ENCODE measurements around the gene TXNDC16.
A peak's percentile ranks its signal among the peaks of the same experiment; 100 is the strongest.

The TXNDC16 gene

DNA sequence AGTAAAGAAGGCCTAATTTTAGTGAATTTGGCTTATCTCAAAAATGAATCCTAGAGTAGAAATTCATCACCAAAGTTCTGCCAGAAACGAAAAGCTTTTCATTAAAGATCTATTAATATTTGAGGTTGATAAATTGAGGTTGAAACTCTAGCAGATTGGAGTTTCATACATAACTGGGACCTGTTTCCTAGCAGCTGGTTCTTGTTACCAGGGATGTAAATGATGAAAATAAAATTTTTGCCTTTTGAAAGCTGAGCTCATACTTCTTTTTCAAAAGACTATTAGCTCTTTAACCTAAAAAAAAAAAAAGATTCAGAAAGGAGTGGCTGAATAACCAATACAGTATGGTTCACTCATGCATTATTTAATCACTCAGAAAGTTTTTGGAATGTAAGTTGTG, 139.9 kb downstream of the TXNDC16 start:
- no peak overlapping the region for H3K27ac Mint-ChIP-seq
- DNase-seq = no peak
- H3K36me3 Mint-ChIP-seq = no peaks in the 10 kb centered on the region
- no peaks in the 10 kb centered on the region for H3K27me3 Mint-ChIP-seq
- H3K4me3 Mint-ChIP-seq = no peak overlapping the region
- ATAC-seq (replicated peaks) = no peak
- no peaks in the 10 kb centered on the region for H3K9me3 Mint-ChIP-seq
- peaks cover 0 to 6% of the 10 kb centered on the region in 2 donors for H3K4me1 Mint-ChIP-seq

GRCh38 chr14:52405314-52405713, 147.0 kb downstream of the TXNDC16 start:
- no peak for DNase-seq
- no peak overlapping the region for H3K4me3 Mint-ChIP-seq
- H3K9me3 Mint-ChIP-seq = no peaks in the 10 kb centered on the region
- H3K4me1 Mint-ChIP-seq = peaks cover 8 to 9% of the 10 kb centered on the region in 2 donors
- no peak for ATAC-seq (replicated peaks)
- peaks cover 13 to 17% of the 10 kb centered on the region in 2 donors for H3K27me3 Mint-ChIP-seq
- H3K36me3 Mint-ChIP-seq = no peaks in the 10 kb centered on the region
- H3K27ac Mint-ChIP-seq = no peak overlapping the region

- no peak for DNase-seq
- Mint-ChIP-seq H3K4me3 (no peak overlapping the region), H3K4me1 (peaks cover 6 to 9% of the 10 kb centered on the region in 2 donors), H3K36me3 (no peaks in the 10 kb centered on the region), H3K9me3 (no peaks in the 10 kb centered on the region), H3K27me3 (peaks cover 17 to 23% of the 10 kb centered on the region in 2 donors), H3K27ac (no peak overlapping the region)
- ATAC-seq (replicated peaks) = peak; percentile 88 to 92
These were observed 149.3 kb downstream of the TXNDC16 start for GRCh38 chr14:52402812-52403526.

- peak; percentile 31 to 43 for ATAC-seq (replicated peaks)
- Mint-ChIP-seq H3K4me1 (peaks cover 10 to 16% of the 10 kb centered on the region in 2 donors), H3K27me3 (peaks cover 23 to 36% of the 10 kb centered on the region in 2 donors), H3K4me3 (no peak overlapping the region), H3K36me3 (no peaks in the 10 kb centered on the region), H3K9me3 (no peaks in the 10 kb centered on the region), H3K27ac (no peak overlapping the region)
- DNase-seq = no peak
These were observed 151.5 kb downstream of the TXNDC16 start for GRCh38 chr14:52400846-52401245.

- Mint-ChIP-seq H3K4me3 (no peak overlapping the region), H3K36me3 (no peaks in the 10 kb centered on the region), H3K4me1 (peaks cover 13 to 21% of the 10 kb centered on the region in 2 donors), H3K27ac (no peak overlapping the region), H3K27me3 (peaks cover 28 to 40% of the 10 kb centered on the region in 2 donors), H3K9me3 (peaks cover under 1 to 2% of the 10 kb centered on the region in 2 donors)
- DNase-seq = no peak
- no peak for ATAC-seq (replicated peaks)
These were observed 152.2 kb downstream of the TXNDC16 start for GRCh38 chr14:52399921-52400595.

DNA sequence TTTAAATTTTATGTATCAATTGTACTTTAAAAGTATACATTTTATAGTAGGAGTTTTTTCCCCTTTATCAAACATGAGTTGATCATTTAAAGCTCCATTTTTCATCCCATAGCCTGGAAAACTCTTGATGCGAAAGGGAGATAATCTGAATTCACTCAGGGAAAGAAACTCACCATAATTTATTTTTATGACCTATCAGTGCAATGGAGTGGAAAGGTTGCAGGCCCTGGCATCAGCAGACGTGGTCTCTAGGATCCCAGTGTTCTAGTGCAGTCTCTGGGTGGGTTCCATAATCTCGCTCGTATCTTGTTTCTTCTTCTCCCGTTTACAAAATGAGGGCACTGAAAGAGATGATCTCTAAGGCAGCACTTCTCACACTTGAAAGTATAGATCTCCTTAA, 153.2 kb downstream of the TXNDC16 start:
- peaks cover 30 to 33% of the 10 kb centered on the region in 2 donors for H3K27me3 Mint-ChIP-seq
- H3K4me3 Mint-ChIP-seq = no peak overlapping the region
- no peak for DNase-seq
- no peak overlapping the region for H3K27ac Mint-ChIP-seq
- ATAC-seq (replicated peaks) = no peak
- peaks cover 13 to 21% of the 10 kb centered on the region in 2 donors for H3K4me1 Mint-ChIP-seq
- peaks cover 3 to 4% of the 10 kb centered on the region in 2 donors for H3K9me3 Mint-ChIP-seq
- peaks cover 0 to 2% of the 10 kb centered on the region in 2 donors for H3K36me3 Mint-ChIP-seq

GRCh38 chr14:52397844-52398243, 154.5 kb downstream of the TXNDC16 start:
- peaks cover 29 to 30% of the 10 kb centered on the region in 2 donors for H3K27me3 Mint-ChIP-seq
- no peak overlapping the region for H3K27ac Mint-ChIP-seq

DNA sequence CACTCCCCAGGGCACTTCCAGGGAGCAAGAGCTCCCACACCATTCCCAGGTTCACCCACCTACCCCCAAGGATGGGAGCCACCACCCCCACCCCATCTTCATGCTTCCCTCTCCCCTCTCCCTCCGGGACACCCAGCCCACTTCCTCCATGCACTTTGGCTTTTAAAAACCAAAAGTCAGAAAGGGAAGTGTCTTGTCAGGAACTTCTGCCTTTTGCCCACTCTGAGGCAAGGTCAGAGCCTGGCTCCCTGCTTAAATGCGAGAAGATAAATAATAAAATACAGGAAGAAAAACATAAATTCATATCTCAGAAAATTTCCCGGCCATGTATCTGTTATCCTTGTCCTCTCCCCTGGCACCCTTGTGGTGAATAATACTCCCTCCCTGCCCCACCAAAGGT, 156.6 kb downstream of the TXNDC16 start:
- peaks cover 0 to 2% of the 10 kb centered on the region in 2 donors for H3K36me3 Mint-ChIP-seq
- H3K27me3 Mint-ChIP-seq = peaks cover 23 to 27% of the 10 kb centered on the region in 2 donors
- H3K9me3 Mint-ChIP-seq = peaks cover 3 to 4% of the 10 kb centered on the region in 2 donors
- no peak overlapping the region for H3K4me3 Mint-ChIP-seq
- no peak overlapping the region for H3K27ac Mint-ChIP-seq
- H3K4me1 Mint-ChIP-seq = peaks cover 7 to 12% of the 10 kb centered on the region in 2 donors
- ATAC-seq (replicated peaks) (peak in 1 of 2 donors; percentile 34), DNase-seq (no peak)

More at GRCh38 chr14:52397844-52398243, 154.5 kb downstream of the TXNDC16 start:
- Mint-ChIP-seq H3K4me1 (peaks cover 13 to 19% of the 10 kb centered on the region in 2 donors), H3K9me3 (peaks cover 3 to 4% of the 10 kb centered on the region in 2 donors), H3K4me3 (no peak overlapping the region), H3K36me3 (peaks cover 0 to 2% of the 10 kb centered on the region in 2 donors)
- DNase-seq (no peak), ATAC-seq (replicated peaks) (no peak)

GRCh38 chr14:52391881-52392615, 160.3 kb downstream of the TXNDC16 start:
- Mint-ChIP-seq H3K27me3 (peaks cover 11 to 26% of the 10 kb centered on the region in 2 donors), H3K9me3 (peaks cover 3 to 4% of the 10 kb centered on the region in 2 donors), H3K27ac (no peak overlapping the region), H3K4me3 (no peak overlapping the region), H3K4me1 (peaks cover 7 to 12% of the 10 kb centered on the region in 2 donors), H3K36me3 (peaks cover 0 to 2% of the 10 kb centered on the region in 2 donors)
- DNase-seq (no peak), ATAC-seq (replicated peaks) (no peak)
